Purkinje cell (primary cell): ENCODE data around the gene CHIA. TPM values are rescaled to one million over a fixed set of nuclear protein-coding genes. Genes with fewer than 3 reads are reported as not detected.

Experiments
- polyA plus RNA-seq: library from polyadenylated mRNA; unstranded; fragments of >200 nt; fragmentation: Nextera tagmentation; gene quantifications from 2 replicates; pipeline ENCODE4 v1.2.1, GENCODE V29; 2014

CHIA gene
- polyA plus RNA-seq = not detected in 2 replicates

GRCh38 chr1:111290630-111291029, at the start of gene CHIA:
Gene CHIA (plus strand): TSS chr1:111290851. CDS start chr1:111310468, 19,617 bp downstream.

Other genes starting within 250 kb of the CHIA start
- gene DRAM2, start 150.8 kb upstream of the CHIA start, polyA plus RNA-seq = 44.7 and 49.2 TPM in 2 replicates
- gene CEPT1, start 150.6 kb upstream of the CHIA start, polyA plus RNA-seq = 16.0 and 17.1 TPM in 2 replicates
- gene DENND2D, start 90.2 kb upstream of the CHIA start, polyA plus RNA-seq = 14.8 and 16.3 TPM in 2 replicates
- not detected in 2 replicates for gene CHI3L2, start 63.1 kb upstream of the CHIA start, polyA plus RNA-seq
- gene OVGP1, start 136.9 kb downstream of the CHIA start, polyA plus RNA-seq = 0.59 TPM in 1 of 2 replicates, not detected in the other
- gene WDR77, start 158.4 kb downstream of the CHIA start, polyA plus RNA-seq = 11.4 and 16.2 TPM in 2 replicates
- 901 and 1,193 TPM in 2 replicates for gene ATP5PB, start 158.6 kb downstream of the CHIA start, polyA plus RNA-seq
- 3.1 and 5.8 TPM in 2 replicates for gene C1orf162, start 183.1 kb downstream of the CHIA start, polyA plus RNA-seq
- 0.49 TPM in 1 of 2 replicates, not detected in the other for gene ADORA3, start 212.8 kb downstream of the CHIA start, polyA plus RNA-seq
- not detected in 2 replicates for gene TMIGD3, start 212.8 kb downstream of the CHIA start, polyA plus RNA-seq